GM23338 (cell line): ENCODE data around the gene FTCDNL1.

Experiments used
- EZH2phosphoT487 ChIP-seq: fragments of 200-600 bp; sonication (generic); IDR thresholded peaks from one replicate; pipeline ENCODE4 v1.8.1; 2018; ENCODE audit warnings: antibody characterized with exemption; ENCODE audit not compliant: unreplicated experiment
- POLR2AphosphoS5 ChIP-seq: IDR thresholded peaks from 2 replicates; pipeline ENCODE4 v1.6.1; 2016; ENCODE audit warnings: antibody characterized with exemption, low read depth
- TF ChIP-seq, protein P1 (sequence below), 2 experiments: fragments of 200-600 bp in 1 of 2; sonication (generic) in 1 of 2; conservative IDR thresholded peaks; 2 replicates each; pipeline versions ENCODE4 v1.5.1 to v1.6.1; 2016 to 2017; ENCODE audit warnings: antibody characterized with exemption in 2 of 2, low read depth in 2 of 2, mild to moderate bottlenecking in 2 of 2, moderate library complexity in 1 of 2

DNA sequence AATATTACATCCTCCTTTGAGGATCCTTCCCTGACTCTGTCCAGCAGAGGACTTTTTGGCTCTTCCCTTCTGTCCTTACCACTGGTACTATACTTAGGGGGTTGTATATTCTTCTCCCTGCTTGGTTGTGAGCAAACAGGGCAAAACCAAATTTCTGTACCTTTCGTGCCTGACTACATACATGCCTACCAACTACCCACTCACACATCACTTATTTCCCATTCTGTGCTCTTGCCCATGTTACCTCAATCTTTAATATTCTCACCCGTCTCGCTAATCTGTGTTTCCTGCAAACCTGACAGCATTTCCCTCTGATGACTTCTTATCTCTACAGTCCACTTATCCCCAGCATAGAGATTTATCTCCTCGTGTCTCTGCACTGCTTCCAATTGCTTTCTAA lies 58.6 kb downstream of the FTCDNL1 start:
- TF ChIP-seq EZH2phosphoT487 (no peak), POLR2AphosphoS5 (no peak)
- TF ChIP-seq, protein P1, sequence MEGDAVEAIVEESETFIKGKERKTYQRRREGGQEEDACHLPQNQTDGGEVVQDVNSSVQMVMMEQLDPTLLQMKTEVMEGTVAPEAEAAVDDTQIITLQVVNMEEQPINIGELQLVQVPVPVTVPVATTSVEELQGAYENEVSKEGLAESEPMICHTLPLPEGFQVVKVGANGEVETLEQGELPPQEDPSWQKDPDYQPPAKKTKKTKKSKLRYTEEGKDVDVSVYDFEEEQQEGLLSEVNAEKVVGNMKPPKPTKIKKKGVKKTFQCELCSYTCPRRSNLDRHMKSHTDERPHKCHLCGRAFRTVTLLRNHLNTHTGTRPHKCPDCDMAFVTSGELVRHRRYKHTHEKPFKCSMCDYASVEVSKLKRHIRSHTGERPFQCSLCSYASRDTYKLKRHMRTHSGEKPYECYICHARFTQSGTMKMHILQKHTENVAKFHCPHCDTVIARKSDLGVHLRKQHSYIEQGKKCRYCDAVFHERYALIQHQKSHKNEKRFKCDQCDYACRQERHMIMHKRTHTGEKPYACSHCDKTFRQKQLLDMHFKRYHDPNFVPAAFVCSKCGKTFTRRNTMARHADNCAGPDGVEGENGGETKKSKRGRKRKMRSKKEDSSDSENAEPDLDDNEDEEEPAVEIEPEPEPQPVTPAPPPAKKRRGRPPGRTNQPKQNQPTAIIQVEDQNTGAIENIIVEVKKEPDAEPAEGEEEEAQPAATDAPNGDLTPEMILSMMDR (conservative IDR thresholded peaks at IDR 0.05; ENCODE audit: low read depth in 2 of 2): no peak
